GM18505 (cell line): ENCODE results near the gene SIPA1L3.

ENCODE experiments used
- ATAC-seq: cut with Tn5 transposase; IDR thresholded peaks from one replicate; pipeline ENCODE4 v1.9.1; 2021; ENCODE audit not compliant: unreplicated experiment
- POLR2A ChIP-seq: IDR thresholded peaks from 4 replicates; pipeline ENCODE4 v1.6.1; 2011; ENCODE audit warnings: borderline replicate concordance; ENCODE audit not compliant: insufficient read depth, insufficient read length; ENCODE audit errors: extremely low read depth

SIPA1L3 gene

DNA sequence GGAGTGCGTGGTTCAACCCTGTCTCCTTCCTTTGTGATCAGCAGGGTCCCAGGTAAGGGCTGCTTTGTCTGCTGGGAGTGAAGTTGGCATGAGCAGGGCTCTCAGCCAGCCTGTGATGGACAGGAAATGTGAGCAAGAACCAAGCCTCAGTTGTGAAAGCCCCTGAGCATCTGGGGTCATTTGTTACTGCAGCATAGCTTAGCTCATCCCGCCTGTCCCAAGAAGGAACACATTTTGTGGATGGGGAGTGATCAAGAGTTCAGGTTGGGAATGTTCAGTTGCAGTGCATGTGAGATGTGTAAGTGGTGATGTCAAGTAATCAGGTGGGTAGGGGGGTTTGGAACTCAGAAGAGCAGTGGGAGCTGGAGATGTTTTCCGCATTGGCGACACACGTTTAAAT lies 164.6 kb downstream of the SIPA1L3 start:
- ATAC-seq = no peak
- no peak for TF ChIP-seq POLR2A

DNA sequence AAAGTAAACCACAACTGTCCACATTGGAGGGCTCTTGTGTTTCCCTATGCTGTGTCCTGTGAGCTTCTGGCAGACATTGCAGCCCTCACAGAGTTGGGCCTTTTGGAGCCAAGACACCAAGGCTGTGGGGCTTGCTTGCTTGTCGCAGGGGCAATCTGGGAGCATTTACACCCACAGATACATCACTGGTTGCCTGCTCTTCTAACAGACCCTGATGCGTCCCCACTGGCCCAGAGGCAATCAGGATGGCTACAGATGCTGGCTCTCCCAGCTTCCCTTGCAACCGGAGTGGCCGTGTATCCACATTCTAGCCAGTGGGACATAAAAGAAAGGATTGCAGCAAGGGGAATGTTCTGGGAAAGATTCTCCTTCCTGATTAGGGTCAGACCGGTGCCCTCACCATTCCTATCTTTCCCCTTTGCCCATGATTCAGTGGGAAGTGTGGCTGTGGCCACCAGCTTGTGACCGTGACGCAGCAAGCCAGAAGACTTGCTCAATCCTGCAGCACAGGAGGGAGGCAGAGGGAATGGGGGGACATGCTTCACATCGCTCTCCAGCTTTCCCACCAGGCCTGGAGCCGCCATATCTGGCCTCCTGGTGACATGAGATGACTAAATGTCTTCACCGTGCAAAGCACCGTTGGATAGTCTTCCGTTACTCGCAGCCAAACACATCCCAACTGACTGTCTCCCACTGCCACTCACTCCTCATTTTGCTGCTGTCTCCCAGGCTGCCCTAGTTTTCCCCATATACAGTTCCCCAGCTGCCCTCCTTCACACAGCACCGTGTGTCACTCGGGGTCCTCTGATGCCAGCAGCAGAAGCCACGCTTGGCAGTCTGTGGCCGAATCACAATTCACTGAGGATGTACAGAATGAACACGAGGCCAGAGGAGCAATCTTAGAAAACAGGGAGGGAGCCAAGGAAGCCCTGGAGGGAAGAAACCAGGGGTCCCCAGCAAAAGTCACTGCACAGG lies 166.1 kb downstream of the SIPA1L3 start:
- TF ChIP-seq POLR2A = no peak

DNA sequence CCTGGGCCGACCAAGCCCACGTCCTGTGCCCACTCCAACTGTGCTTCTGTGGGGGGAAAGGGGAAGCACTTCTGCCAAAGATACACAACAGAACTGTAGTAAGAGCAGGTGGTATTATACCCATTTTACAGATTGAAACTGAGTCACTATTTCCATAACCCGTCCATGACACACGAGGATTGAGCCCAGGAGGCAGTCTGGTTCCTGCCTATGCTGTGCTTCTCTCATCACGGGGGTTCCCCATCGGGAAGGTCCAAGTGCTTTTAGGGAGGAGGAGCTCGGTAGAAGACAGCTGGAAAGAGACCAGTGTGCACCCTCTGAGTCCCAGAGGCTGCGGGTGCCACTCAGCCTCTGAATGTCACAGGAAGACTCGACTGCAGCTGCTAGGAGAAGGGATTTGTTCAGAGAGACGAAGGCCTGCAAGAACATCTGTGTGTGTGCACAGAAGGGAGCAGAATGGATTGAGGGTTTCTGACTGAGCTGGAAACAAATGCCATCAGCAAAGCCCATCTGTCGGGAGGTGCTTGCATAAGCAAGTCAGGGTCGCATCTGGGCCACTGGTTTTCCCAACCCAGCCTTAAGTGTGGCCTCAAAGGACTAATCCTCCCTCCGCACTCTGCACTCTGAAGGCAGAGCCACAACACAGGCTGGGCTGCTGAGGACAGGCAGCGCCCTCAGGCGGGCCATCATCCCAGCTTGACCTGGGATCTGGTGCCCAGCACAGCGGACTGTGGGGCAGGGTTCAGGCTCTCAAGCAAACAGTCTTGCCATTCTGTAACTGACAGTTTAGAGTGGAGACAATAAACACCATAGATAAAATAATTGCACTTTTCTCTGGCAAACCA lies 167.1 kb downstream of the SIPA1L3 start:
- no peak for TF ChIP-seq POLR2A
- ATAC-seq = no peak

More for the DNA sequence above, 166.1 kb downstream of the SIPA1L3 start:
- ATAC-seq = no peak

DNA sequence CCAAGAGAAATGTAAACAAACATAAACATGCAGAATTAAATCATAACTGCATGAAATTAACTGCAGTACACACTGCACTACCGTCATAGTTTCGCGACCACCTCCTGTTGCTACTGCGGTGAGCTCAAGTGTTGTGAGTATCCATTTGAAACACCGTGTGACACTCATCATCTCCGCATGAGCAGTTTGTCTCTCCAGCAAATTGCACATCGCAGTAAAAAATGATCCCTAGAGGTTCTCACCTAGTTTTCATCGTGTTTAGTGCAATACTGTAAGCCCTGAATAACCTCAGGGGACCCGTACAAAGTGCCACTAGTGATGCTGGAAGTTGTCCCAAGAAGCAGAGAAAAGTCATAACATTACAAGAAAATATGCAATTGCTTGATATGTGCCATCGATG lies 169.3 kb downstream of the SIPA1L3 start:
- no peak for ATAC-seq
- no peak for TF ChIP-seq POLR2A

DNA sequence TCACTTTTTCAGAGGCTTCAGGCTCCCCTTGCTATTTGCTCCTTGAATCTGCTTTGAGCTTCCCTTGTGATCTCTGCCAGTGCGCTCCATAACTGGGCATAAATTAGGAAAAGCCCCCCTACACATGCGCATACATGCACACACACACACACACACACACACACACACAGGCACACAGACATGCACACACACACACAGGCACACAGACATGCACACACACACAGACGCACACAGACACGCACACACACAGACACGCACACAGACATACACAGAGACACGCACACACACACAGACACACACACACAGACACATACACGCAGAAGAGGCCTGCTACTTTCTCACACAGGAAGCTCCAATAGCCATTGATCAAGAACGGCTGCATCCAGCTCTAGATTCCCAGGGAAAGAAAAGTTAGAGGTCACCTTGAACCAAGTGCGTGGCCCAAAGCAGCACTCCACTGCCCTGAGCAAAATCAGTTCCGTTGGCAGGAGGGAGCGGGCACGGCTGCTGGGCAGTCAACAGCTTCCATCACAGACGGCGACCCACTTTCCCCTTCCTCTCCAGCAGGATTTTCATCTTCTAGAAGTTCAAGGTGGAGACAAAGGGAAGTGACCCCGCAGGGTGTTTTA lies 171.4 kb downstream of the SIPA1L3 start:
- no peak for TF ChIP-seq POLR2A
- no peak for ATAC-seq

DNA sequence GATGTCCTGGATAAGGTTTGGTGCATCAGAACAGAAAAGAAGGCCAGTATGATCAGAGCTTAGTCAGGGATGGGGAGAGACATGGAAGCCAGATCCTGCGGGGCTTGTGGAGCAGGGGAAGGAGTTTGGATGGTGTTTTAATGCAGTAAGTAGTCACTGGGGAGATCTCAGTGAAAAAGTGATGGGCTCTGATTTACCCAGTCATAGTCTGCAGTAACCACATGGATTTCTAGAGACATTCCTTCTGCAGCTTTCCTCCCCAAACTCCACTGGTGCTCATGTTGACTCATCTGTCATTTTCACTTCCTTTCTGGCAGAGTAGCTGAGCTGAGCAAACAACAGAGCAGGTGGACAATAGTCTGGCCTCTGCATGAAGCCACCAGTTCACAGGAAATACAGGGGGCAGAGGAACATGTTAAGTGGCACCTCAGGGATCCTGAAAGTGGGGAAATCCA lies 172.9 kb downstream of the SIPA1L3 start:
- ATAC-seq = peak; percentile 79
- TF ChIP-seq POLR2A = no peak

DNA sequence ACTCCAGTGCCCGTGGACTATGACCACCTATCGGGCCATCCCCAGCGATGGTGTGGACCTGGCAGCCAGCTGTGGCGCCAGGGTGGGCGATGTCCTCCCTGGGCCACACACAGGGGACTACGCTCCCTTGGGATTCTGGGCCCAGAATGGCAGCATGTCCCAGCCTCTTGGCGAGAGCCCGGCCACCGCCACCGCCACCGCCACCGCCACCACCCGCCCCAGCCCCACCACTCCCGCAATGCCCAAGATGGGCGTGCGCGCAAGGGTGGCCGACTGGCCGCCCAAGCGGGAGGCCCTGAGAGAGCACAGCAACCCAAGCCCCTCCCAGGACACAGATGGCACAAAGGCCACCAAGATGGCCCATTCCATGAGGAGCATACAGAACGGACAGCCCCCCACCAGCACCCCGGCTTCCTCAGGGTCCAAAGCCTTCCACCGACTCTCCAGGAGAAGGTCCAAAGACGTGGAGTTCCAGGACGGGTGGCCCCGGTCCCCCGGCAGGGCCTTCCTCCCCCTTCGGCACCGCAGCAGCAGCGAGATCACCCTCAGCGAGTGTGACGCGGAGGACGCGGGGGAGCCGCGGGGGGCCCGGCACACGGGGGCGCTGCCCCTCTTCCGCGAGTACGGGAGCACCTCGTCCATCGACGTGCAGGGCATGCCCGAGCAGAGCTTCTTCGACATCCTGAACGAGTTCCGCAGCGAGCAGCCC lies 174.7 kb downstream of the SIPA1L3 start:
- no peak for ATAC-seq
- no peak for TF ChIP-seq POLR2A

DNA sequence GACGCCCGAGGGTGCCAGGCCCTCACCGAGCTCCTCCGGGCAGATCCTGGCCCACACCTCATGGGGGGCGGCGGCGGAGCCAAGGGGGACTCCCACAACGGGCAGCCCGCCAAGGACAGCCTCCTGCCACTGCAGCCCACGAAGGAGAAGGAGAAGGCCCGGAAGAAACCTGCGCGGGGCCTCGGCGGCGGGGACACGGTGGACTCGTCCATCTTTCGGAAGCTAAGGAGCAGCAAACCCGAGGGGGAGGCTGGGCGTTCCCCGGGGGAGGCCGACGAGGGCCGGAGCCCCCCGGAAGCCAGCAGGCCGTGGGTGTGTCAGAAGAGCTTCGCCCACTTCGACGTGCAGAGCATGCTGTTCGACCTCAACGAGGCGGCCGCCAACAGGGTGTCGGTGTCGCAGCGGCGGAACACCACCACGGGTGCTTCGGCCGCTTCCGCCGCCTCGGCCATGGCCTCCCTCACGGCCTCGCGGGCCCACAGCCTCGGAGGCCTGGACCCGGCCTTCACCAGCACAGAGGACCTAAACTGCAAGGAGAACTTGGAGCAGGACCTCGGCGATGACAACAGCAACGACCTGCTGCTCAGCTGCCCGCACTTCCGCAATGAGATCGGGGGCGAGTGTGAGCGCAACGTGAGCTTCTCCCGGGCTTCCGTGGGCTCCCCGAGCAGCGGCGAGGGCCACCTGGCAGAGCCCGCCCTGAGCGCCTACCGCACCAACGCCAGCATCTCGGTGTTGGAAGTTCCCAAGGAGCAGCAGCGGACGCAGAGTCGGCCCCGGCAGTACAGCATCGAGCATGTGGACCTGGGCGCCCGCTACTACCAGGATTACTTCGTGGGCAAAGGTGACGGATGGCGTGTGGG lies 175.5 kb downstream of the SIPA1L3 start:
- no peak for ATAC-seq
- no peak for TF ChIP-seq POLR2A

DNA sequence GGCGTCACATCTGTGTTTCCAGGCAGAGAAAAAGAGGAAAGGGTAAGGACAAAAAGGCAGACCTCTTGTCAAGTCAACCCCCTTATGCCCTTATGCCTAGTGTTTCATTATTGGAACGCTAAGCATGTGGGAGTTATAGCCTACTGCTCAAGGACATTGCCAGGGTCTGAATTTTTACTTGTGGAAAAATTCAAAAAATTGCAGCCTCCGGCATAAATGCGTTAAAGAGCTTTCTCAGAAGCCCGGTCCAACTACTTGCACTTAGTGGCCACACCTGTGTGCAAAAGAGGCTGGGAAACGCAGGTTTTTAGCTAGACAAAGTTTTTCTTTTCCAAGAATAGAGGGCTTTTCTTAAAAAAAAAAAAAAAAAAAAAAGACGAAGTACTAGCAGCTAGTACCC lies 177.2 kb downstream of the SIPA1L3 start:
- no peak for ATAC-seq
- TF ChIP-seq POLR2A = no peak

DNA sequence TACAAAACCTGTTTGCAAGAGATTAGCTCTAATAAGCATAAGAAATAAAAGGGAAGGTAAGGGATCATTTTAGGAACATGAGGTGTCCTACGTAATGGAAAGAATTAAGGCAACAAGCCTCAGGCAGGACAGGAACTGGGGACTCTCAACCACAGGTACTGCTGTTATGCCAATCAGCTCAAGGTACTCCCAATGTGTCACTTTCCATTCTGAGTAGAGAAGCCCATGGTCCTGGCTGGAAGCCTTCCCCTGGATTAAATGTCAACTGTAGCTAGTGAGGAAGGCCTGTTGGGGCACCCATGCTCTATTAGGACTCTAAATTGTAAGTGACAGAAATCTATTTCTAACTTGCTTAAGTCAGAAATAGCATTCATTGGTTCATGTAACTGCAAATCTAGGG lies 182.4 kb downstream of the SIPA1L3 start:
- ATAC-seq = no peak
- TF ChIP-seq POLR2A = no peak

DNA sequence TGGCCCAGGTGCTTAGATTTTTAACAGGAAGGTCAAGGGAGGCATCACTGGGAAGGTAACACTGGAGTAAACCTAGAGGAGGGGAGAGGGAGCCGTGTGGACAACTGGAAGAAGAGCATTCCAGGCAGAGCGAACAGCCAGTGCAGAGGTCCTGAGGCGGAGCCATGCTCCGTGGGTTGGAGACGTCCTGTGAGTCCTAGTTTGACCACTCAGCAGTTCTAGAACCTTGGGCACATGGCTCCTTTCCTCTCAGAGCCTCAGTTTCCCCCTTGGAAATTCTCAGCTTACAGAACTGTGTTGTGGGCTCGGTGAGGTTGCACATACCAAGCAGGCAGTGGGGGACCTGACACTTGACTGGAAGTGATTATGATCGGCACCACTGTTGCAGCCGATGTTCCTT lies 186.1 kb downstream of the SIPA1L3 start:
- TF ChIP-seq POLR2A = no peak
- no peak for ATAC-seq

DNA sequence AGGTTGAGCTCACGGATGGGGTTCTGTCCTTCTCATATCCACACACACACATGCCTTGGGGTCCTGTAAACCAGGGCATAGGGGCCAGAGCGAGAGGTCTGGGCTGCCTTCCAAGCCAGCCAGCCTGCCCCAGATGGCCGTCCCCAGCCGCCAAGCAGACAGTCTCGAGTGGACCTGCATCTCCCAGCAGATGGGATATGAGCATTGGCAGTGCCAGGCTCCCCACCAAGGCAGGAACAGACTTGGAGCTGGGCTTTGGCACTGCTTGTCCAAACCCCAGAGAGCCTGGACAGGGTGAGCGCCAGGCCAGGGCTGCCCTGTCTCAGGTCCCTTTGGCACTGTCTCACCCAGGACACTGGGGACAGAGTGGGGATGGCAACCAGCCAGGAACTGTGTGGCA lies 186.6 kb downstream of the SIPA1L3 start:
- no peak for TF ChIP-seq POLR2A
- no peak for ATAC-seq
